GM23338 (cell line): ENCODE results near the gene IL18R1.

Experiments used
- CREB1 ChIP-seq: fragments of 250-450 bp; sonication (Bioruptor Pico); IDR thresholded peaks from 2 replicates; pipeline ENCODE4 v1.5.0; 2020; ENCODE audit warnings: low read depth, mild to moderate bottlenecking, moderate library complexity
- EZH2 ChIP-seq: fragments of 200-600 bp; sonication (generic); IDR thresholded peaks from one replicate; pipeline ENCODE4 v1.8.0; 2017; ENCODE audit warnings: antibody characterized with exemption, mild to moderate bottlenecking, low read depth; ENCODE audit not compliant: unreplicated experiment
- EZH2phosphoT487 ChIP-seq: fragments of 200-600 bp; sonication (generic); IDR thresholded peaks from one replicate; pipeline ENCODE4 v1.8.1; 2018; ENCODE audit warnings: antibody characterized with exemption; ENCODE audit not compliant: unreplicated experiment
- JUNB ChIP-seq: IDR thresholded peaks from one replicate; pipeline ENCODE4 v1.6.1; 2016; ENCODE audit warnings: antibody characterized with exemption; ENCODE audit not compliant: unreplicated experiment
- NANOG ChIP-seq: IDR thresholded peaks from 2 replicates; pipeline ENCODE4 v1.6.1; 2016; ENCODE audit warnings: antibody characterized with exemption, borderline replicate concordance
- POLR2AphosphoS5 ChIP-seq: IDR thresholded peaks from 2 replicates; pipeline ENCODE4 v1.6.1; 2016; ENCODE audit warnings: antibody characterized with exemption, low read depth
- STAT1 ChIP-seq: IDR thresholded peaks from one replicate; pipeline ENCODE4 v1.6.1; 2016; ENCODE audit warnings: antibody characterized with exemption; ENCODE audit not compliant: unreplicated experiment
- ZNF114 ChIP-seq: fragments of 250-450 bp; sonication (Bioruptor Pico); IDR thresholded peaks from 2 replicates; pipeline ENCODE4 v1.5.0; 2020; ENCODE audit warnings: mild to moderate bottlenecking, moderate library complexity
- ZNF331 ChIP-seq: fragments of 250-450 bp; sonication (Bioruptor Pico); IDR thresholded peaks from 2 replicates; pipeline ENCODE4 v1.5.0; 2020; ENCODE audit warnings: low read depth, mild to moderate bottlenecking, moderate library complexity
- TF ChIP-seq, protein P1 (sequence below), 2 experiments: fragments of 200-600 bp in 1 of 2; sonication (generic) in 1 of 2; conservative IDR thresholded peaks; 2 replicates each; pipeline versions ENCODE4 v1.5.1 to v1.6.1; 2016 to 2017; ENCODE audit warnings: antibody characterized with exemption in 2 of 2, low read depth in 2 of 2, mild to moderate bottlenecking in 2 of 2, moderate library complexity in 1 of 2
- TF ChIP-seq, protein P2 (sequence below): fragments of 250-450 bp; sonication (Bioruptor Pico); IDR thresholded peaks from 2 replicates; pipeline ENCODE4 v1.5.0; 2020; ENCODE audit warnings: mild to moderate bottlenecking, moderate library complexity
- TF ChIP-seq, protein P3 (sequence below): IDR thresholded peaks from one replicate; pipeline ENCODE4 v1.6.1; 2018; ENCODE audit warnings: antibody characterized with exemption; ENCODE audit not compliant: unreplicated experiment
- TF ChIP-seq, protein P4 (sequence below): IDR thresholded peaks from 2 replicates; pipeline ENCODE4 v1.6.1; 2016; ENCODE audit warnings: antibody characterized with exemption

DNA sequence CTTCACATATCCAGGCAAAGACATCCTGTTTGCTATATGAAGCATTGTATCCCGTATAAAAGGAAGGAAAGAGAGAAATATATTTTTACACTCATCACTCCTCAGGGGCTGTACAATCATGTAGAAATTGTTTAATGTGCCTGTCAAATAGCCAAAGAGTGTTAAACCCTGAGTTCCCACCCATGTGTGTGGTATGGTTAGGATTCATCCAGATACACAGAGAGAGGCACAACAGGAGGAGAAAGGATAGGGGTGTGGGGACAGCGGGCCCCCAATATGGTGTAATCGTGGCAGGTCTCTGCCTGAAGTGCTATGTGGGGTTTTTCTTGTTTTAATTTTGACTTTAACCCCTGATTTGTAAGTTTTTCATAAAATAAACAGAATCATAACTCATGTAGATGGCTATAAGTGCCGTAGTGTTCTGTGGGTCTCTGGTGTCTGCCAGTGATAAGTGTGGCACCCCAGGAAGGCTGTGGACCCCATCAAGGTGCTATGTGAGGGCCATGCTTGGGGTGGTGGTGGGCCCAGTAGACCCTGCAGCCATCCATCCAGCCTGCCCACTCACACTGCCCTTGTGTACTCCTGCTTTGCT lies 10.2 kb upstream of the IL18R1 start:
- TF ChIP-seq, protein P1, sequence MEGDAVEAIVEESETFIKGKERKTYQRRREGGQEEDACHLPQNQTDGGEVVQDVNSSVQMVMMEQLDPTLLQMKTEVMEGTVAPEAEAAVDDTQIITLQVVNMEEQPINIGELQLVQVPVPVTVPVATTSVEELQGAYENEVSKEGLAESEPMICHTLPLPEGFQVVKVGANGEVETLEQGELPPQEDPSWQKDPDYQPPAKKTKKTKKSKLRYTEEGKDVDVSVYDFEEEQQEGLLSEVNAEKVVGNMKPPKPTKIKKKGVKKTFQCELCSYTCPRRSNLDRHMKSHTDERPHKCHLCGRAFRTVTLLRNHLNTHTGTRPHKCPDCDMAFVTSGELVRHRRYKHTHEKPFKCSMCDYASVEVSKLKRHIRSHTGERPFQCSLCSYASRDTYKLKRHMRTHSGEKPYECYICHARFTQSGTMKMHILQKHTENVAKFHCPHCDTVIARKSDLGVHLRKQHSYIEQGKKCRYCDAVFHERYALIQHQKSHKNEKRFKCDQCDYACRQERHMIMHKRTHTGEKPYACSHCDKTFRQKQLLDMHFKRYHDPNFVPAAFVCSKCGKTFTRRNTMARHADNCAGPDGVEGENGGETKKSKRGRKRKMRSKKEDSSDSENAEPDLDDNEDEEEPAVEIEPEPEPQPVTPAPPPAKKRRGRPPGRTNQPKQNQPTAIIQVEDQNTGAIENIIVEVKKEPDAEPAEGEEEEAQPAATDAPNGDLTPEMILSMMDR (conservative IDR thresholded peaks at IDR 0.05; ENCODE audit: low read depth in 2 of 2): no peak
- no peak for TF ChIP-seq EZH2
- TF ChIP-seq EZH2phosphoT487: no peak
- no peak for TF ChIP-seq CREB1 (CRISPR knock-in tag)
- TF ChIP-seq, protein P2, sequence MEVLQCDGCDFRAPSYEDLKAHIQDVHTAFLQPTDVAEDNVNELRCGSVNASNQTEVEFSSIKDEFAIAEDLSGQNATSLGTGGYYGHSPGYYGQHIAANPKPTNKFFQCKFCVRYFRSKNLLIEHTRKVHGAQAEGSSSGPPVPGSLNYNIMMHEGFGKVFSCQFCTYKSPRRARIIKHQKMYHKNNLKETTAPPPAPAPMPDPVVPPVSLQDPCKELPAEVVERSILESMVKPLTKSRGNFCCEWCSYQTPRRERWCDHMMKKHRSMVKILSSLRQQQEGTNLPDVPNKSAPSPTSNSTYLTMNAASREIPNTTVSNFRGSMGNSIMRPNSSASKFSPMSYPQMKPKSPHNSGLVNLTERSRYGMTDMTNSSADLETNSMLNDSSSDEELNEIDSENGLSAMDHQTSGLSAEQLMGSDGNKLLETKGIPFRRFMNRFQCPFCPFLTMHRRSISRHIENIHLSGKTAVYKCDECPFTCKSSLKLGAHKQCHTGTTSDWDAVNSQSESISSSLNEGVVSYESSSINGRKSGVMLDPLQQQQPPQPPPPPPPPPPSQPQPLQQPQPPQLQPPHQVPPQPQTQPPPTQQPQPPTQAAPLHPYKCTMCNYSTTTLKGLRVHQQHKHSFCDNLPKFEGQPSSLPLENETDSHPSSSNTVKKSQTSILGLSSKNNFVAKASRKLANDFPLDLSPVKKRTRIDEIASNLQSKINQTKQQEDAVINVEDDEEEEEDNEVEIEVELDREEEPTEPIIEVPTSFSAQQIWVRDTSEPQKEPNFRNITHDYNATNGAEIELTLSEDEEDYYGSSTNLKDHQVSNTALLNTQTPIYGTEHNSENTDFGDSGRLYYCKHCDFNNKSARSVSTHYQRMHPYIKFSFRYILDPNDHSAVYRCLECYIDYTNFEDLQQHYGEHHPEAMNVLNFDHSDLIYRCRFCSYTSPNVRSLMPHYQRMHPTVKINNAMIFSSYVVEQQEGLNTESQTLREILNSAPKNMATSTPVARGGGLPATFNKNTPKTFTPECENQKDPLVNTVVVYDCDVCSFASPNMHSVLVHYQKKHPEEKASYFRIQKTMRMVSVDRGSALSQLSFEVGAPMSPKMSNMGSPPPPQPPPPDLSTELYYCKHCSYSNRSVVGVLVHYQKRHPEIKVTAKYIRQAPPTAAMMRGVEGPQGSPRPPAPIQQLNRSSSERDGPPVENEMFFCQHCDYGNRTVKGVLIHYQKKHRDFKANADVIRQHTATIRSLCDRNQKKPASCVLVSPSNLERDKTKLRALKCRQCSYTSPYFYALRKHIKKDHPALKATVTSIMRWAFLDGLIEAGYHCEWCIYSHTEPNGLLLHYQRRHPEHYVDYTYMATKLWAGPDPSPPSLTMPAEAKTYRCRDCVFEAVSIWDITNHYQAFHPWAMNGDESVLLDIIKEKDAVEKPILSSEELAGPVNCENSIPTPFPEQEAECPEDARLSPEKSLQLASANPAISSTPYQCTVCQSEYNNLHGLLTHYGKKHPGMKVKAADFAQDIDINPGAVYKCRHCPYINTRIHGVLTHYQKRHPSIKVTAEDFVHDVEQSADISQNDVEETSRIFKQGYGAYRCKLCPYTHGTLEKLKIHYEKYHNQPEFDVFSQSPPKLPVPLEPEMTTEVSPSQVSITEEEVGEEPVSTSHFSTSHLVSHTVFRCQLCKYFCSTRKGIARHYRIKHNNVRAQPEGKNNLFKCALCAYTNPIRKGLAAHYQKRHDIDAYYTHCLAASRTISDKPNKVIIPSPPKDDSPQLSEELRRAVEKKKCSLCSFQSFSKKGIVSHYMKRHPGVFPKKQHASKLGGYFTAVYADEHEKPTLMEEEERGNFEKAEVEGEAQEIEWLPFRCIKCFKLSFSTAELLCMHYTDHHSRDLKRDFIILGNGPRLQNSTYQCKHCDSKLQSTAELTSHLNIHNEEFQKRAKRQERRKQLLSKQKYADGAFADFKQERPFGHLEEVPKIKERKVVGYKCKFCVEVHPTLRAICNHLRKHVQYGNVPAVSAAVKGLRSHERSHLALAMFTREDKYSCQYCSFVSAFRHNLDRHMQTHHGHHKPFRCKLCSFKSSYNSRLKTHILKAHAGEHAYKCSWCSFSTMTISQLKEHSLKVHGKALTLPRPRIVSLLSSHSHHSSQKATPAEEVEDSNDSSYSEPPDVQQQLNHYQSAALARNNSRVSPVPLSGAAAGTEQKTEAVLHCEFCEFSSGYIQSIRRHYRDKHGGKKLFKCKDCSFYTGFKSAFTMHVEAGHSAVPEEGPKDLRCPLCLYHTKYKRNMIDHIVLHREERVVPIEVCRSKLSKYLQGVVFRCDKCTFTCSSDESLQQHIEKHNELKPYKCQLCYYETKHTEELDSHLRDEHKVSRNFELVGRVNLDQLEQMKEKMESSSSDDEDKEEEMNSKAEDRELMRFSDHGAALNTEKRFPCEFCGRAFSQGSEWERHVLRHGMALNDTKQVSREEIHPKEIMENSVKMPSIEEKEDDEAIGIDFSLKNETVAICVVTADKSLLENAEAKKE: no peak
- no peak for TF ChIP-seq ZNF331 (CRISPR knock-in tag)
- TF ChIP-seq STAT1: no peak
- TF ChIP-seq, protein P3, sequence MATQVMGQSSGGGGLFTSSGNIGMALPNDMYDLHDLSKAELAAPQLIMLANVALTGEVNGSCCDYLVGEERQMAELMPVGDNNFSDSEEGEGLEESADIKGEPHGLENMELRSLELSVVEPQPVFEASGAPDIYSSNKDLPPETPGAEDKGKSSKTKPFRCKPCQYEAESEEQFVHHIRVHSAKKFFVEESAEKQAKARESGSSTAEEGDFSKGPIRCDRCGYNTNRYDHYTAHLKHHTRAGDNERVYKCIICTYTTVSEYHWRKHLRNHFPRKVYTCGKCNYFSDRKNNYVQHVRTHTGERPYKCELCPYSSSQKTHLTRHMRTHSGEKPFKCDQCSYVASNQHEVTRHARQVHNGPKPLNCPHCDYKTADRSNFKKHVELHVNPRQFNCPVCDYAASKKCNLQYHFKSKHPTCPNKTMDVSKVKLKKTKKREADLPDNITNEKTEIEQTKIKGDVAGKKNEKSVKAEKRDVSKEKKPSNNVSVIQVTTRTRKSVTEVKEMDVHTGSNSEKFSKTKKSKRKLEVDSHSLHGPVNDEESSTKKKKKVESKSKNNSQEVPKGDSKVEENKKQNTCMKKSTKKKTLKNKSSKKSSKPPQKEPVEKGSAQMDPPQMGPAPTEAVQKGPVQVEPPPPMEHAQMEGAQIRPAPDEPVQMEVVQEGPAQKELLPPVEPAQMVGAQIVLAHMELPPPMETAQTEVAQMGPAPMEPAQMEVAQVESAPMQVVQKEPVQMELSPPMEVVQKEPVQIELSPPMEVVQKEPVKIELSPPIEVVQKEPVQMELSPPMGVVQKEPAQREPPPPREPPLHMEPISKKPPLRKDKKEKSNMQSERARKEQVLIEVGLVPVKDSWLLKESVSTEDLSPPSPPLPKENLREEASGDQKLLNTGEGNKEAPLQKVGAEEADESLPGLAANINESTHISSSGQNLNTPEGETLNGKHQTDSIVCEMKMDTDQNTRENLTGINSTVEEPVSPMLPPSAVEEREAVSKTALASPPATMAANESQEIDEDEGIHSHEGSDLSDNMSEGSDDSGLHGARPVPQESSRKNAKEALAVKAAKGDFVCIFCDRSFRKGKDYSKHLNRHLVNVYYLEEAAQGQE: no peak
- TF ChIP-seq JUNB: no peak
- no peak for TF ChIP-seq NANOG
- no peak for TF ChIP-seq POLR2AphosphoS5
- no peak for TF ChIP-seq ZNF114 (CRISPR knock-in tag)
- TF ChIP-seq, protein P4, sequence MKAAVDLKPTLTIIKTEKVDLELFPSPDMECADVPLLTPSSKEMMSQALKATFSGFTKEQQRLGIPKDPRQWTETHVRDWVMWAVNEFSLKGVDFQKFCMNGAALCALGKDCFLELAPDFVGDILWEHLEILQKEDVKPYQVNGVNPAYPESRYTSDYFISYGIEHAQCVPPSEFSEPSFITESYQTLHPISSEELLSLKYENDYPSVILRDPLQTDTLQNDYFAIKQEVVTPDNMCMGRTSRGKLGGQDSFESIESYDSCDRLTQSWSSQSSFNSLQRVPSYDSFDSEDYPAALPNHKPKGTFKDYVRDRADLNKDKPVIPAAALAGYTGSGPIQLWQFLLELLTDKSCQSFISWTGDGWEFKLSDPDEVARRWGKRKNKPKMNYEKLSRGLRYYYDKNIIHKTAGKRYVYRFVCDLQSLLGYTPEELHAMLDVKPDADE: no peak
